Smooth muscle cell (in vitro differentiated cells): Measurements from ENCODE around the gene CHN2. TPM values are rescaled to one million over a fixed set of nuclear protein-coding genes. Genes with fewer than 3 reads are reported as not detected.

Source experiments
- DNase-seq: peaks from one replicate; lab custom pipeline; 2025; ENCODE audit not compliant: unreplicated experiment; lab: John Stamatoyannopoulos, UW
- H2AFZ ChIP-seq: fragments of 200-600 bp; sonication (generic); 2 replicates; pipeline ENCODE4 v1.6.0; 2016; ENCODE audit warnings: antibody characterized with exemption, low read depth, mild to moderate bottlenecking
- H3F3A ChIP-seq: fragments of 200-600 bp; sonication (generic); 2 replicates; pipeline ENCODE4 v1.6.0; 2017; ENCODE audit warnings: antibody characterized with exemption, low read depth
- H3K27ac ChIP-seq: fragments of 200-600 bp; sonication (generic); 2 replicates; pipeline ENCODE4 v1.5.1; 2016; ENCODE audit warnings: low read depth, mild to moderate bottlenecking
- H3K27me3 ChIP-seq: fragments of 200-600 bp; sonication (generic); 2 replicates; pipeline ENCODE4 v1.6.1; 2016; ENCODE audit warnings: low read depth, mild to moderate bottlenecking
- H3K36me3 ChIP-seq: fragments of 200-600 bp; sonication (generic); 2 replicates; pipeline ENCODE4 v1.5.1; 2016; ENCODE audit warnings: low read depth
- H3K4me1 ChIP-seq: fragments of 200-600 bp; sonication (generic); 2 replicates; pipeline ENCODE4 v1.5.1; 2016; ENCODE audit warnings: low read depth
- H3K4me2 ChIP-seq: fragments of 200-600 bp; sonication (generic); 2 replicates; pipeline ENCODE4 v1.6.0; 2016; ENCODE audit warnings: mild to moderate bottlenecking
- H3K4me3 ChIP-seq: fragments of 200-600 bp; sonication (generic); 2 replicates; pipeline ENCODE4 v1.5.1; 2016; ENCODE audit warnings: mild to moderate bottlenecking
- H3K79me2 ChIP-seq: fragments of 200-600 bp; sonication (generic); 2 replicates; pipeline ENCODE4 v1.6.0; 2016; ENCODE audit warnings: low read depth, mild to moderate bottlenecking
- H3K9ac ChIP-seq: fragments of 200-600 bp; sonication (generic); 2 replicates; pipeline ENCODE4 v1.6.0; 2016; ENCODE audit warnings: low read depth
- H3K9me3 ChIP-seq: fragments of 200-600 bp; sonication (generic); replicated peaks from 2 replicates; pipeline ENCODE4 v1.5.1; 2016; ENCODE audit warnings: low read depth
- H4K20me1 ChIP-seq: fragments of 200-600 bp; sonication (generic); 2 replicates; pipeline ENCODE4 v1.6.0; 2016; ENCODE audit warnings: low read depth
- CTCF ChIP-seq: fragments of 200-600 bp; sonication (generic); IDR thresholded peaks from 2 replicates; pipeline ENCODE4 v1.5.1; 2017; ENCODE audit warnings: borderline replicate concordance, mild to moderate bottlenecking, antibody characterized with exemption; ENCODE audit not compliant: insufficient read depth, poor library complexity, severe bottlenecking
- WGBS: methylation state at CpG from one replicate; pipeline ENCODE4 v1.1.7; 2016; ENCODE audit warnings: low lambda C conversion rate; 5-methylcytosine and 5-hydroxymethylcytosine counted together
- polyA plus RNA-seq: library from polyadenylated mRNA; unstranded; fragments of >200 nt; fragmentation: Nextera tagmentation; extraction: Ambion mirVana; gene quantifications from 2 replicates; pipeline ENCODE4 v1.2.1, GENCODE V29; 2016
- total RNA-seq: library from RNA; depleted of rRNA; stranded (reverse); fragments of >200 nt; gene quantifications from 2 replicates; pipeline ENCODE4 v1.2.3, GENCODE V29; 2014

The CHN2 gene
- total and polyA plus RNA-seq, 2 experiments from 2014 or later = 7.4 to 20.7 TPM

GRCh38 chr7:29297194-29297890 lies 102.8 kb downstream of the CHN2 start:
- Histone ChIP-seq H3K4me2 (no peak overlapping the region), H3K27ac (no peak overlapping the region), H3K4me1 (peaks cover 8% of the 10 kb centered on the region), H4K20me1 (no peaks in the 10 kb centered on the region), H3K36me3 (no peaks in the 10 kb centered on the region), H3F3A (no peaks in the 10 kb centered on the region), H3K9me3 (no peaks in the 10 kb centered on the region), H3K27me3 (no peaks in the 10 kb centered on the region), H3K4me3 (no peak overlapping the region), H3K79me2 (no peaks in the 10 kb centered on the region), H3K9ac (no peak overlapping the region), H2AFZ (no peak overlapping the region)
- peak; percentile 11 for TF ChIP-seq CTCF
- no peak for DNase-seq
- 81% methylated on average over 16 of the region's 16 CpGs for WGBS

GRCh38 chr7:29299086-29299485 lies 104.5 kb downstream of the CHN2 start:
- H3K9ac ChIP-seq = no peak overlapping the region
- H3K9me3 ChIP-seq = no peaks in the 10 kb centered on the region
- peaks cover 8% of the 10 kb centered on the region for H3K4me1 ChIP-seq
- 80% methylated on average over 6 of the region's 6 CpGs for WGBS
- H3F3A ChIP-seq = no peaks in the 10 kb centered on the region
- H4K20me1 ChIP-seq = no peaks in the 10 kb centered on the region
- H3K4me3 ChIP-seq = no peak overlapping the region
- H2AFZ ChIP-seq = no peak overlapping the region
- H3K27me3 ChIP-seq = no peaks in the 10 kb centered on the region
- no peak overlapping the region for H3K4me2 ChIP-seq
- TF ChIP-seq CTCF = no peak
- no peak for DNase-seq
- H3K79me2 ChIP-seq = no peaks in the 10 kb centered on the region
- H3K27ac ChIP-seq = no peak overlapping the region
- no peaks in the 10 kb centered on the region for H3K36me3 ChIP-seq

GRCh38 chr7:29300026-29300480 lies 105.5 kb downstream of the CHN2 start:
- no peak for DNase-seq
- peak overlapping the region; percentile 29 for H3K4me2 ChIP-seq
- H4K20me1 ChIP-seq = no peaks in the 10 kb centered on the region
- no peaks in the 10 kb centered on the region for H3K79me2 ChIP-seq
- no peak for TF ChIP-seq CTCF
- WGBS = 44% methylated on average over 4 of the region's 4 CpGs
- H3K36me3 ChIP-seq = no peaks in the 10 kb centered on the region
- H3K9ac ChIP-seq = no peak overlapping the region
- H3K27ac ChIP-seq = no peak overlapping the region
- no peaks in the 10 kb centered on the region for H3F3A ChIP-seq
- peaks cover 8% of the 10 kb centered on the region for H3K4me1 ChIP-seq
- H2AFZ ChIP-seq = no peak overlapping the region
- H3K4me3 ChIP-seq = no peak overlapping the region
- H3K27me3 ChIP-seq = no peaks in the 10 kb centered on the region
- no peaks in the 10 kb centered on the region for H3K9me3 ChIP-seq

- no peak overlapping the region for H2AFZ ChIP-seq
- no peaks in the 10 kb centered on the region for H4K20me1 ChIP-seq
- H3K4me3 ChIP-seq = no peak overlapping the region
- no peaks in the 10 kb centered on the region for H3K36me3 ChIP-seq
- DNase-seq = no peak
- peak overlapping the region; percentile 29 for H3K4me2 ChIP-seq
- H3K4me1 ChIP-seq = peaks cover 8% of the 10 kb centered on the region
- H3K9me3 ChIP-seq = no peaks in the 10 kb centered on the region
- no peaks in the 10 kb centered on the region for H3K79me2 ChIP-seq
- H3K27ac ChIP-seq = no peak overlapping the region
- no peak overlapping the region for H3K9ac ChIP-seq
- no peaks in the 10 kb centered on the region for H3K27me3 ChIP-seq
- no peaks in the 10 kb centered on the region for H3F3A ChIP-seq
- WGBS = 22% methylated on average over 1 of the region's 1 CpG
- TF ChIP-seq CTCF = no peak
These were observed 106.1 kb downstream of the CHN2 start for GRCh38 chr7:29300649-29301048.
